Suprapubic skin (tissue), 4 donors: ENCODE results near the gene CPNE4.

Experiments
- CTCF ChIP-seq, 2 donors: fragments of 200-600 bp in 1 of 2; fragments of 450-650 bp in 1 of 2; sonication (generic) in 1 of 2; IDR thresholded peaks; one replicate each; pipeline ENCODE4 v1.5.1; 2016 to 2019; ENCODE audit warnings: antibody characterized with exemption in 2 of 2, mild to moderate bottlenecking in 1 of 2, moderate library complexity in 1 of 2
- EP300 ChIP-seq: sonication (generic); formaldehyde crosslinking; IDR thresholded peaks from one replicate; pipeline ENCODE4 v1.6.1; 2017; ENCODE audit warnings: antibody characterized with exemption
- POLR2A ChIP-seq, 2 donors: fragments of 450-650 bp; IDR thresholded peaks; one replicate each; pipeline ENCODE4 v1.6.1; 2017; ENCODE audit warnings: antibody characterized with exemption in 2 of 2, mild to moderate bottlenecking in 2 of 2, moderate library complexity in 2 of 2
- POLR2AphosphoS5 ChIP-seq, 3 donors: sonication (generic); formaldehyde crosslinking; IDR thresholded peaks; one replicate each; pipeline ENCODE4 v1.6.1; 2017; ENCODE audit warnings: antibody characterized with exemption in 3 of 3

DNA sequence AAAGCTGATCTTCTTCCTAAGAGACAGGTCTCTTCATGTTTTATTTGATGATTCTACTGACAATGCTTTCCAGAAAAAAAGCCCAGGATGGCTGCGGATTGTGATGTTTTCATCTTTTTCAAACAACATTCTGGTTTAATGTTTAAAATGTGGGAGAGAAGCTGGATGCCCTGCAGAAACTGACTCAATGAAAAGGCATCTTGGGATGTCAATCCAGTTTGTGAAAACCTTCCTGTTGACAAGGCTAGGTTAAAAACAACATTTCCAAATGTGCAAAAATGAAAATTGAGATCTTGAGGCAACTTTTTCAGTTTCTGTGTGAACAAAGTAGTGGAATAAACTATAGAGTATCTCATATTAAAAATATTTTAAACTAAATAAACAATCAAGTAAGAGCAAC is 376.0 kb downstream of the CPNE4 start:
- TF ChIP-seq CTCF (IDR thresholded peaks at IDR 0.05) (no peak), POLR2AphosphoS5 (IDR thresholded peaks at IDR 0.05) (no peak), EP300 (no peak), POLR2A (IDR thresholded peaks at IDR 0.05) (no peak)
